ELF-1 (cell line): ENCODE results near the gene ANO7.

ENCODE experiments used
- DNase-seq: peaks from one replicate; pipeline ENCODE4 v3.0.0-alpha.2; 2016; ENCODE audit warnings: low read depth, low spot score

ANO7 gene, protein sequence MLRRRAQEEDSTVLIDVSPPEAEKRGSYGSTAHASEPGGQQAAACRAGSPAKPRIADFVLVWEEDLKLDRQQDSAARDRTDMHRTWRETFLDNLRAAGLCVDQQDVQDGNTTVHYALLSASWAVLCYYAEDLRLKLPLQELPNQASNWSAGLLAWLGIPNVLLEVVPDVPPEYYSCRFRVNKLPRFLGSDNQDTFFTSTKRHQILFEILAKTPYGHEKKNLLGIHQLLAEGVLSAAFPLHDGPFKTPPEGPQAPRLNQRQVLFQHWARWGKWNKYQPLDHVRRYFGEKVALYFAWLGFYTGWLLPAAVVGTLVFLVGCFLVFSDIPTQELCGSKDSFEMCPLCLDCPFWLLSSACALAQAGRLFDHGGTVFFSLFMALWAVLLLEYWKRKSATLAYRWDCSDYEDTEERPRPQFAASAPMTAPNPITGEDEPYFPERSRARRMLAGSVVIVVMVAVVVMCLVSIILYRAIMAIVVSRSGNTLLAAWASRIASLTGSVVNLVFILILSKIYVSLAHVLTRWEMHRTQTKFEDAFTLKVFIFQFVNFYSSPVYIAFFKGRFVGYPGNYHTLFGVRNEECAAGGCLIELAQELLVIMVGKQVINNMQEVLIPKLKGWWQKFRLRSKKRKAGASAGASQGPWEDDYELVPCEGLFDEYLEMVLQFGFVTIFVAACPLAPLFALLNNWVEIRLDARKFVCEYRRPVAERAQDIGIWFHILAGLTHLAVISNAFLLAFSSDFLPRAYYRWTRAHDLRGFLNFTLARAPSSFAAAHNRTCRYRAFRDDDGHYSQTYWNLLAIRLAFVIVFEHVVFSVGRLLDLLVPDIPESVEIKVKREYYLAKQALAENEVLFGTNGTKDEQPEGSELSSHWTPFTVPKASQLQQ

DNA sequence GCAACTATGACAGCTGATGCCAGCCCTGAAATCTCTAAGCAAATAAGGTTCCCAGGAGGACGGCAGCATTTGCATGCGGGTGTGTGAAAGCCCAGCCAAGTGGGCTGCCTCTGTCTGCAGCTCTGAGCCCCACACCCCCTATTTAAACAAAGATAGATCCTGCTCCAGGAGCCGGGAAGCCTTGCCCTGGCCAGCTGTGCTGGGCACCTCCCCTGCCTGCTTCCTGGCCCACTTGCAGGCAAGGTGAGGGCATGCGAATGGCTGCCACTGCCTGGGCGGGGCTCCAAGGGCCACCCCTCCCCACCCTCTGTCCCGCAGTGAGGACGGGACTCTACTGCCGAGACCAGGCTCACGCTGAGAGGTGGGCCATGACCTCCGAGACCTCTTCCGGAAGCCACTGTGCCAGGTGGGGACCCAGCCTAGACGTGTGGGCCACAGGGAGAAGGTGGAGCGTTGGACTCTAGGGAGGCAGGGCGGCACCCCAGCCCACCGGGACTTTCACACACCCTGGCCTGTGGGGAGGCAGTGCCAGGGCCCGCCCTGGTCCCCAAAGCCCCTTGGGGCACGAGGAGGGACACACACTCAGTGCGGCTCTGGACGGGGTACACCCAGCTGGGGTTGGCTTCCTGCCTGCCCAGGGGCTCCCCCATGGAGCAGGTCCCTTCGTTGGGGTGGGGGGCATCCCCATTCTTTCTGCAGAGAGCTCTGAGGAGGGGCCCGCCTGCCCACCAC is at the start of gene ANO7:
ANO7 (plus strand) TSS at position 317 of the 732 bp plus-strand sequence. CDS start 1,387 bp downstream, outside the sequence.
- no peak for DNase-seq

- no peak for DNase-seq
These were observed 48.7 kb upstream of the ANO7 start for GRCh38 chr2:241139531-241140444.

- no peak for DNase-seq
These were observed 48.0 kb upstream of the ANO7 start for GRCh38 chr2:241140445-241140840.

DNA sequence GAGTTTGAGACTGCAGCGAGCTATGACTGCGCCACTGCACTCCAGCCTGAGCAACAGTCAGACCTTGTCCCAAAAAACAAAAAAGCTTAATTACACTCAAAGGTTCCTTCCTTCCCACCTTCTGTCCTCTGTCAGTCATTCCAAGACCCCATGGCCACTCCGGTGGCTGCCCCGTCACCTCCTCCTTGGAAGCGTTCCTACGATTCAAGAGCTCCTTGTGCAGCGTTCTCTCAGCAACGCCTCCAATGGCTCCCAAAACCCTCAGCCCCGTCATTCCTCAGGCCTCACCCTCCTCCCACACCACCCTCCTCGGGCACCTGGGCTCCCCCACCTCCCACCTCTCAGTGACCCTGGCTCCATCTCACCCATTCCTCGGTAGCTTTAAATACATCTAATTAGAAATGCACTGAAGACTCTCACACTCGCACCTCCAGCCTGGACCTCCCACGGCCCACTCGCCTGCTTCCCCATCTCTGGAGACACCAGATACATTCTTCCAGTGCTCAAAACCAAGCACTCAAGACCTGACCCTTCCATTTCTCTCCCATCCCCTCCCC is 47.2 kb upstream of the ANO7 start:
- DNase-seq: no peak

DNA sequence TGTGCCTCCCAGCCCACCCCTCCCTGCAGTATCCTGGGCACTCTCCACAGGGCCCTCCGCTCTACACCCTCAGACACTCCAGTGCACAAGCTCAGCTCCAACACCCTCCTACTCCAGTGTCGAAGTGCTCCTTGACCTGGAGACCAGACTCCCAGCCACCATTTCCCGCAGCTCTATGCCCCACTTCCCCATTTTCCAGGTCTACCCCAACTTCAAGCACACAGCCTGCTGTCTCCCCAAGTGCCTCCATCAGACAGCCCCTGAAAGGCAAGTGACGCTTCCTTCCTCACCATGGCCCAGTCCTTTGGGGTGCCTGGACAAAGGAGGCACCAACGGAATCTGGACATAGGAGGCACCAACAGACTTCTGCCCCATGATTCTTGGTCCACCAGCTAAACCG is 46.4 kb upstream of the ANO7 start:
- DNase-seq: no peak

GRCh38 chr2:241142593-241142992 is 45.9 kb upstream of the ANO7 start:
- DNase-seq: no peak

DNA sequence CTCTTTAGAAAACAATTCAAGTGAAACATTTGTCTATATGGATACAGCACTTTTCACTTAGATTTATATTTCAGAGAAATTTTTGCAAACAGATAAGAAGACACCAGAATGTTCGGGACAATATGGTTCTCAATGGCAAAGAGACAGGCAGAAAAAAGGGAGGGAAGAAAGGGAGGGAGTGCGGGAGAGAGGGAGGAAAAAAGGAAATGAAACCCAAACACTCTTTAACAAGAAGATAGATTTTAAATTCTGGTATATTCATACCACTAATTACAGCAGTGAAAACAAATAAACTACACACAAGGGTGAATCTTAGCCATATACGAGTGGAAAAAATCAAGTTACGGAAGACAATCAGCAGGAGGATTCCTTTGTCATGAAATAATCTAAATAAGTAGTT is 42.2 kb upstream of the ANO7 start:
- DNase-seq: no peak

GRCh38 chr2:241147336-241147735 is 41.1 kb upstream of the ANO7 start:
- DNase-seq: no peak

DNA sequence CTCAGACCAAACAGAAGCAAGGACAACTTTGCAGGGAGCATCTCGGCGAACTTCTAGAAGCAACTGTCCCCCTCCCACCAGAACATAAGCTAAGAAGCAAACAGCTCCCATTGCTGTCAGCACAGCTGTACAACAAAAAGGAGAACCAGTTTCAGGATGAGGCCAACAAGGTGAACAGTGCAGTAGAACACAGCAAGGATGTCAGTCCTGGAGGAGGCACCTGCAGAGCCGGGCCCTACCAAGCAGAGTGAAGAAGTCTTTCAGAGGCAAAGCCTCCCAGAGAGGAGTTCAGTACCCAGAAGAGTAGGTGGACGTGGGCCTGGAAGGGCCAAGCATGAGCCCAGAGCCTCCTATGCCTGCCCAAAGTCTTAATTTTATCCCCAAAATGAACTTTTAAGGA is 40.2 kb upstream of the ANO7 start:
- no peak for DNase-seq

DNA sequence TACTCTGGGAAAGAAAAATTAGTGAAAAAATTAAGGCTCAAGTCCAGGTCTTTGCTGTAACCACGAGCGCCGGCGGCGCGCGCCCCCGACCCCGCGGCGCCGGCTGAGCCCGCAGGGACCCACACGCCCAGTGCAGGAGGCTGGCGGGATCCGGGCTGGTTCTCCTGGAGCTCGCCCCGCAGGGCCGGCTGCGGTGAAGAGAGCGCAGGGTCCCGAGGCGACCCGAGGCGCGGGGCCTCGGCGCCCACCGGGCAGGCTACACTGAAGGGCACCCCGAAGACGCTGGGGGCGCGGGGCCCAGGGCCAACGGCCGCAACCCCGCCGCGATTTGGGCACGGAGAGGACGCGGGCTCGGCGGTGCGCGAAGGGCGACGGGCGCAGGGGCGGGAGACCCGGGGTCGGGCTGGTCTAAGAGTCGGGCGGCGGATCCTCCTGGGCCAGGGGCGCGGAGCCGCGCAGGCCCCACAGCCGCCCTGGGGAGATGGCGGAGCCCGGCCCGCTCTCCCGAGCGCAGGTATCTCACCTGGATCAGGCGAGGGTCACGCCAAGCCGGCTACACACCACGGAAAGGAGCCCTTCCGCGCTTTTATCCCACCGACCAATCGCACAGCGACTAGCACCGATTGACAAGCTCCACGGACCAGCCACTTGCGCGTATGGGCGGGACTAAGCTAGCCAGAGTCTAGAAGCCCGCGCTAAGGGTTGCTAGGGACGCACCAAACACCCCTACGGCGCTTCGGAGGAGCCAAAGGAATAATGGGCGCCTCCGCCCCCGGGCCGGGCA is 39.4 kb upstream of the ANO7 start, which contains the start of gene PASK:
PASK (minus strand) TSS at position 582 of the 784 bp plus-strand sequence. CDS start 6,440 bp downstream, outside the sequence.
- DNase-seq: peak; percentile 98

DNA sequence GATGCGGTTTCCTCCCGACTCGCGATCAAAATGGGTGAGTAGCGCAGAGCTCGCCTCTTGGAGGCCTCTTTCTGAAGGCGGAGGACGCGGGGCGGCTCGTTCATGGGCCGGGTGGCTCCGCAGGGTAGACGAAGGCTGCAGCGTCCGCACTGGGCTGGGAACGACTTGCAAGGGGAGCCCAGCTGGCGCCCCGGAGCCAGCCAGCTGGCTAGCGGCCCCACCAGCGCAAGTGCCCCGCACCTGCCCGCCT is 38.9 kb upstream of the ANO7 start:
- DNase-seq: no peak

DNA sequence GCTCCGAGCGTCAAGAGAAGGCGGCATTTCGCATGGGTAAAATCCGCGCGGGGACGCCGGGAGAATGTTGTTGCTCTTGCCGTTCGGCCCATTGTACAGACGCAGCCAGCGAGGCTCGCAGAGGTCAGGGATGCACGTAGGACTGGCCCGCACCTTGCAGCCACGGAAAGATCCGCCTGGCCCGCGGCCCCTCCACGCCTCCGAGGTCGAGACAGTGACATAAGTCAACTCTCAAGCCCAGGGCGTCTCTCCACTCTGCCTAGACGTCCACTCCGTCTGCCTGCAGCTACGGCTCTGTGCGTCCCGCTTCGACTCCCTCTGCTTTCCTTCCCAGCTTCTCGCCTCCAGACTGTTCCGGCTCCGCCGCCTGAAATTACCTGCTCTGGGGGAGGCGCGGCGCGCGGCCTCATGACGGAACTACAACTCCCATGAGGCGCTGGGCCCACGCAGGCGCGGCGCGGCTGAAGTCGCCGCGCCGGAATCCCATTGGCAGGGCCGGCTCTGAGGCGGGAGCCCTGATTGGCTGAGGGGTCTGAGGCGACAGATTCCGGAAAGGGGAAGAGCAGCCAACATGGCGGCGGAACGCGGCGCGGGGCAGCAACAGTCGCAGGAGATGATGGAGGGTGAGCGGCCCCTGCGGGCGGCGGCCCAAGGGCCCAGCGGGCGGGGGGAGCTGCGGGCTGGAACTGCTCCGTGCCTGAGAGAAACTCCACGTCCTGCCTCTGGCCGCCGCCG is 38.4 kb upstream of the ANO7 start, which contains the start of gene PPP1R7:
PPP1R7 (plus strand) TSS at position 543 of the 735 bp plus-strand sequence; CDS start at position 572, 29 bp downstream.
- DNase-seq: peak; percentile 98

DNA sequence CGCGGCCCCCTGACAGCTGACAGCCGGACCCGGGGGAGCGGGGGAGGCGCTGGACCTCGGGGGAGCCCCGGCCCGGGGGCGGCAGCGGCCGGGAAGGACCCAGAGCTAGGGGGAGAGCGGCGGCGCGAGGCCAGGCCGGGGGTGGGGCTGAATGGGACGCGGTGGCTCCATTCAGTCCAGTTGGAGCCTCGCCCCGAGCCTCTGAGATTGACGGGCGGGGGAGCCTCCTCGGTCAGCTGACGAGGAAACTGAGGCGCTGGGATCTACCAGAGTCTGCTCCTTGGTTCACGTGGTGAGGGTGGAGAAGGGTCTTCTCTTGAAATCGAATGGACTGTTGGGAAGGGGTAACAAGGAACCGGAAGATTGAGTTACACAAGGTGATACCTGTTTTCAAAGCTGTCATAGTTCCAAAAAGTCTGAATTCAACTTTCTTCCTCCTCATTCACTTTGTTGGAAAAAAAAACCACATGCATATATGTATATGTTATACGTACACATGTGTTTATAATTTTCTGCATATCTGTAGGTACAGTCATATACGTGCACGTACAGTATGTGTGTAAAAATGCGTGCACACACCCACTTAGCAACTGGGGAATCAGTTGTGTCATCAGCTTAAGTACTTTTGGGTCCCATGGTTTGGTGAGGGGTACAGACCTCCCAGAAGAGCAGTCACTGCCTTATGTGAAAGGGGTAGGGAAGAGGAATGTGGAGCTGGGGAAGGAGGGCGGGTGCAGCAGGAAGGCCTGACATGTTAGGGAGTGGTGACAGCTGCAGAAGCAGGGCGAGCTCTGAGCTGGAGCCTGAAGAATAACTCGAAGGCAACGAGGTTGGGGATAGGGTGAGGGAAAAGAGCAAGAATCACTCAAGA is 37.6 kb upstream of the ANO7 start:
- no peak for DNase-seq

DNA sequence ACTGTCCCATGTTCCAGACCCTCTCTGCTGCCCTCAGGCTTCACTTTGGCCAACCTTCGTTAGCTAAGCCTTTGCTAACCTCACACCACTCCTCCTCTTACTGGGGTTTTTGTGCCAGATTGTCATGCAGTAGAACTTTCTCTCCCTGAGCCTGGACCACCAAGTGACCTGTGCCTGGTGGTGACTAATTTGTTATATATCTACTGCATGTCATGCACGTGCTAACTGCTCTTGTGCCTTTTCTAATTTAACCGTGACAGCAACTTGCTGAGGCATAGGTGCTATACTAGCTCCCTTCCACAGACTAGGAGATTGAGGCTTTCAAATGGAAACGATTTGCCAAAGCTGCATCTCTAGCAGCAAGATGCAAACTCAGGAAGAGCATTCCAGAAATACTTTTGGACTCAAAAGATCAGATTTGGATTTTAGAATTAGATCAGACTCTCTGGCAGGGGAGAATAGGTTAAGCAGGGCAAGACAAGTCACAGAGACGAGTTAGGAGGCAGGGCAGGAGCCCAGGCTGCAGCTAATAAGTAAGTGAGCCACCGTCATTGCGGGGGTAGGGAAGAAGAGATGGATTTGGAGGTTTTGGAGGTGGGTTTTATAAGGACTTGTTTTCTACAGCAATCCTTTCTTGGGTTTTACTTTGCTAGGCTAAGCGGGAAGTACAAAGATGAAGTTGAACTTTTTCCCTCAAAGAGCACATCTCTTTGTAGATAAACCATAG is 36.4 kb upstream of the ANO7 start:
- no peak for DNase-seq

- DNase-seq: no peak
These were observed 34.9 kb upstream of the ANO7 start for GRCh38 chr2:241153616-241154015.

DNA sequence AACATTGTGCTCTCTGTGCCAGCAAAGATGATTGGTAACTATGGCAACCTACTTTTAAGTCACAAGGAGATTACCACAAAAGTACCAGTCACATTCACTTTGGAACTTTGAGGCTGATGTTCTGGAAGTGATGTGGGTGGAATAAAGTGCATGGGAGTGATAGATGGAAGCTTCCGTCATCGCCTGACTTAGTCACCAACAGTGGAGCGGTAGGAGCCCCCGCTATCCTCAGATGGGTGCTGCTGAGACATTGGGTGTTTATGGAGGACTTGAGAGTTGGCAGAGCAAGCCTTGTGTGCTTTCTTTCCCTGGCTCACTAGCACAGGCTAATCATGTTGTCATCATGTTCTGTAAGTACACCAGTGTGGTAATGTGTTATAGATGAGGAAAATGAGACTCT is 33.6 kb upstream of the ANO7 start:
- DNase-seq: no peak

DNA sequence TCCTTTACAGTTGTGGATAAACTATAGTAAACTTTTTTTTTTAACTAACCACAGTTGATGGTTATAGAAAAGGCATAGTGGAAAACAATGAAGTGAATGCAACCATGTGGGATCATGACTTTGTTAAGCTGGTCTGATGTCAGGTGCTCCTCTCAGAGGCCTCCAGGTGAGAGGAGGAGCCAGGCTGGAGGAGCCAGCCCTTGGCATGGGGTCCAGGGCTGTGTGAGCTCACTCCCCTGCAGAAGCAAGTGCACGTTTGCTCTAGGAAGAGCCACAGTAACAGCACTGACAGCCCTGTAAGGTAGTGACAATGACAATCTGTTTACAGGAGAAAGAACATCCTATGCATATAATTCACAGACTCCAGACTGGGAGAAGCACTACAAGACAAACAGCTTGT is 32.5 kb upstream of the ANO7 start:
- DNase-seq: no peak
